Measurements from ENCODE around the gene DNAH12. TPM values are rescaled to one million over a fixed set of nuclear protein-coding genes. Genes with fewer than 3 reads are reported as not detected.

DNAH12 gene
- total and polyA plus RNA-seq, 9 of the 15 experiments (the other 6 are each of a cell fraction or from before 2014, with no cell fraction given), result 0.01 to 0.04 (median 0.01) TPM; not detected in 5

GRCh38 chr3:57397175-57398026 lies 146.7 kb downstream of the DNAH12 start:
- CTCF ChIA-PET (ENCODE audit: low intra/inter-chr PET ratio), result interaction anchor here (0.6 to 1.1 kb wide), 4 partner anchors 246 to 513 kb away, joined by 3 to 6 read pairs (median 3); no protein-coding TSS in a partner anchor
- ATAC-seq (peak; percentile 93), FAIRE-seq (no peak), DNase-seq (ENCODE audit: extremely low read depth in 1 of 4, low spot score in 3 of 4) (peak; percentile 19 to 58 (median 33))
- Histone ChIP-seq H3K9me1 (ENCODE audit: control insufficient read depth, insufficient read depth, low read length) (no peaks in the 10 kb centered on the region), H3K4me3 (no peak overlapping the region), H3K79me2 (ENCODE audit: control insufficient read depth, insufficient read depth, low read length) (no peaks in the 10 kb centered on the region), H4K20me1 (replicated peaks; ENCODE audit: control insufficient read depth, insufficient read depth, low read length) (no peaks in the 10 kb centered on the region), H3K9me3 (replicated peaks; ENCODE audit: control insufficient read depth, insufficient read depth, low read depth, low read length) (no peaks in the 10 kb centered on the region), H2AFZ (ENCODE audit: low read depth, low read length) (peak overlapping the region; percentile 80), H3K36me3 (ENCODE audit: control insufficient read depth, insufficient read depth, low read length) (no peaks in the 10 kb centered on the region), H3K27me3 (ENCODE audit: control insufficient read depth in 2 of 2, insufficient read depth in 2 of 2, low read length in 2 of 2) (no peaks in the 10 kb centered on the region; a peak in 1 of 5 replicates), H3K4me2 (ENCODE audit: insufficient read depth, low read length) (no peak overlapping the region), H3K27ac (ENCODE audit: extremely low read depth, low read depth, low read length) (no peak overlapping the region), H3K9ac (ENCODE audit: insufficient read depth in 1 of 2, low read depth in 2 of 2, low read length in 2 of 2) (no peak overlapping the region), H3K4me1 (replicated peaks in 1 of 2; ENCODE audit: control insufficient read depth in 2 of 2, insufficient read depth in 2 of 2, low read length in 2 of 2) (no peaks in the 10 kb centered on the region; a peak in 1 of 5 replicates)
- 0% methylated on average over 3 of the region's 3 CpGs for WGBS (ENCODE audit: insufficient coverage, low coverage, missing lambda C conversion rate)
- BruUV-seq (replicated peaks), result no TSS peak
- in situ Hi-C loops (cut with MboI), result no loop called here
- intact Hi-C loops (cut with micrococcal nuclease), result loop anchor here (10.0 kb wide), 3 partner anchors 223 to 467 kb away; no protein-coding TSS in a partner anchor
- POLR2A ChIA-PET, result interaction anchor here (0.7 to 1.0 kb wide), 6 partner anchors 12 to 293 kb away, joined by 3 to 6 read pairs (median 3); partner anchors contain the start of gene ARF4
- no peak for TF ChIP-seq NR1H2 (CRISPR knock-in tag; IDR thresholded peaks at IDR 0.05)
- TF ChIP-seq SMC3 (conservative IDR thresholded peaks at IDR 0.05; ENCODE audit: insufficient read depth, low read depth, low read length), result peak; percentile 73
- no peak for TF ChIP-seq ZNF41 (CRISPR knock-in tag; conservative IDR thresholded peaks at IDR 0.05)
- no peak for TF ChIP-seq YBX1 (IDR thresholded peaks at IDR 0.05)
- no peak for TF ChIP-seq CHAMP1 (IDR thresholded peaks at IDR 0.05)
- peak; percentile 64 to 81 for TF ChIP-seq RAD21 (CRISPR knock-in tag; conservative IDR thresholded peaks at IDR 0.05 in 1 of 2, IDR thresholded peaks at IDR 0.05 in 1 of 2)
- TF ChIP-seq EHMT2 (IDR thresholded peaks at IDR 0.05), result no peak
- TF ChIP-seq CHD4 (IDR thresholded peaks at IDR 0.05; ENCODE audit: insufficient read depth, insufficient replicate concordance, low read depth, low read length, poor library complexity, severe bottlenecking), result no peak
- peak; percentile 71; the same call in 1 of the 2 replicates for TF ChIP-seq STAG1 (CRISPR knock-in tag; IDR thresholded peaks at IDR 0.05; ENCODE audit: borderline replicate concordance)
- 0 out of 2 replicates have a peak, but pooled peaks have one; percentile 9 for TF ChIP-seq SOX6 (IDR thresholded peaks at IDR 0.05)
- TF ChIP-seq CC2D1A (IDR thresholded peaks at IDR 0.05), result peak; percentile 70
- TF ChIP-seq CTCF (IDR thresholded peaks at IDR 0.05 in 2 of 3, conservative IDR thresholded peaks at IDR 0.05 in 1 of 3; ENCODE audit: insufficient read depth in 2 of 3, low read depth in 1 of 3, low read length in 3 of 3), result peak; percentile 76 to 82 (median 76)
